ENCODE results near the gene HSD17B8.

DNA sequence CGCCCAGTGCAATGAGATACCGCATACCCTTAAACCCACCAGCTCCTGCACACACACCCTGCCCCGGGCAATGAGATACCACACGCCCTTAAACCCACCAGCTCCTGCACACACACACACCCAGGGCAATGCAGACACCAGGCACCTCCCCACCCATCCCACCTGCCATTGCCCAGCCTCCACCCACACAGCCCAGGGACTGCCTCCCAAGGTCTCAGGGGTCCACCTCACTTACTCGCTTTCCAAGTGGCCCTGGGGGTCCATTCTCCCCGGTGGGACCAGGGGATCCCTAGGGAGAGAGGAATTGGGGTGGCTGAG, 36.2 kb upstream of the HSD17B8 start:
- no peak for TF ChIP-seq POLR2AphosphoS5 (IDR thresholded peaks at IDR 0.05)
- no peak for TF ChIP-seq CTCF (IDR thresholded peaks at IDR 0.05 in 8 of 11, conservative IDR thresholded peaks at IDR 0.05 in 3 of 11)
- no peak for TF ChIP-seq POLR2A (IDR thresholded peaks at IDR 0.05)

Data from spleen (tissue), 7 donors.